8988T (cell line): Measurements from ENCODE around the gene ASF1A.
A peak's percentile ranks its signal among the peaks of the same experiment; 100 is the strongest.
"Not testable (repeated sequence)": the region's sequence is repeated elsewhere in the genome, so short reads cannot be mapped to it uniquely, and the experiment has no call there.

Source experiments
- DNase-seq: peaks from one replicate; pipeline ENCODE4 v3.0.0; 2011

Gene ASF1A

GRCh38 chr6:118893807-118894424, at the start of gene ASF1A:
ASF1A (plus strand) TSS chr6:118894152; CDS start chr6:118894414, 262 bp downstream.
- peak; percentile 76 for DNase-seq

GRCh38 chr6:118844915-118845314, 49.0 kb upstream of the ASF1A start:
- DNase-seq = no peak

- no peak for DNase-seq
Measured at GRCh38 chr6:118853408-118853807, 40.5 kb upstream of the ASF1A start.

- no peak for DNase-seq
Measured at GRCh38 chr6:118856301-118856700, 37.7 kb upstream of the ASF1A start.

GRCh38 chr6:118859517-118860064, 34.4 kb upstream of the ASF1A start:
- no peak for DNase-seq

GRCh38 chr6:118860363-118860762, 33.6 kb upstream of the ASF1A start:
- DNase-seq = no peak

GRCh38 chr6:118860880-118861279, 33.1 kb upstream of the ASF1A start:
- no peak for DNase-seq

- DNase-seq = no peak
Measured at GRCh38 chr6:118862443-118862842, 31.5 kb upstream of the ASF1A start.

GRCh38 chr6:118864341-118865099, 29.4 kb upstream of the ASF1A start:
- no peak for DNase-seq

GRCh38 chr6:118865100-118865391, 28.9 kb upstream of the ASF1A start:
- no peak for DNase-seq

GRCh38 chr6:118867181-118867580, 26.8 kb upstream of the ASF1A start:
- no peak for DNase-seq

- not testable (repeated sequence) for DNase-seq
Measured at GRCh38 chr6:118868901-118869300, 25.1 kb upstream of the ASF1A start.

GRCh38 chr6:118869350-118869749, 24.6 kb upstream of the ASF1A start:
- DNase-seq = no peak

GRCh38 chr6:118869894-118870589, 23.9 kb upstream of the ASF1A start:
- DNase-seq = no peak

GRCh38 chr6:118871331-118871730, 22.6 kb upstream of the ASF1A start:
- no peak for DNase-seq

GRCh38 chr6:118872318-118872717, 21.6 kb upstream of the ASF1A start:
- DNase-seq = no peak

- no peak for DNase-seq
Measured at GRCh38 chr6:118872726-118873125, 21.2 kb upstream of the ASF1A start.

- no peak for DNase-seq
Measured at GRCh38 chr6:118873239-118873638, 20.7 kb upstream of the ASF1A start.

- DNase-seq = no peak
Measured at GRCh38 chr6:118875672-118876071, 18.3 kb upstream of the ASF1A start.

- no peak for DNase-seq
Measured at GRCh38 chr6:118876198-118876597, 17.8 kb upstream of the ASF1A start.

GRCh38 chr6:118876814-118877213, 17.1 kb upstream of the ASF1A start:
- DNase-seq = no peak

- DNase-seq = no peak
Measured at GRCh38 chr6:118877806-118878205, 16.1 kb upstream of the ASF1A start.

GRCh38 chr6:118881440-118882313, 12.3 kb upstream of the ASF1A start:
- no peak for DNase-seq
